Astrocyte of the spinal cord (primary cell): ENCODE results near the gene TSHZ3.

Experiments used
- DNase-seq: peaks from one replicate; pipeline ENCODE4 v3.0.0; 2011; ENCODE audit warnings: low read depth, low spot score
- H3K4me3 ChIP-seq: 2 replicates; pipeline ENCODE4 v1.5.1; 2011; ENCODE audit warnings: low read depth, mild to moderate bottlenecking, low read length, moderate library complexity
- in situ Hi-C: cut with HindIII; loops from 2 replicates; pipeline ENCODE4 v1.10.0; 2017; ENCODE audit warnings: low sequenced_read_pairs
- TF ChIP-seq, protein P1 (sequence below): IDR thresholded peaks from 2 replicates; pipeline ENCODE4 v1.5.1; 2012; ENCODE audit warnings: low read depth, mild to moderate bottlenecking, low read length, inconsistent platforms

The TSHZ3 gene

DNA sequence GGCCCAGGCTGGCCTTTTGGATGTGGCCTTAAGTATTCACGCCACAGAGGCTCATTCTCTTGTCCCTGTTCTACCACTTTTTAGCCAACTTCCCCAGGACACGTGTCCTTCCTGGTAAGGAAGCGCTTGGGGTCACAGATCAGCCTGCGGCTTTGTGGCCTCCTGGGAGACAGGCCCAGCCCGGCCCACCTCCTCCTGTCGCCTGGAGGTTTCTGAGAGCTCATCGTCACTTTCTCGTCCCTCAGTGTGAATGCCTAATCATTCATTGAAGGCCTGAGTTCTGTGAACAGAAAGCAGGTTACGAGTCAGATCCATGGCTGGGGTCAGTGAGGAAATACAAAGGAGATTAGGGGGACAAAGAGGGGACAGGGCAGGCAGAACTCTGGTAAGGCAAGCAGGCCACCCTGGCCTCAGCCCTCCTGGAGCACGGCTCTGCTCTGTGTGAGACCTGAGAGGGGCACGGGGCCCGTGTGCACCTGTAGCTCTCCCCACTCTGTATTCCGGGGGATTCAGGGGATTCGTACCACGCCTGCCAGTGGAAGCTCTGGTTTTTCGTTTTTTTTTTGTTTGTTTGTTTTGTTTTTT, 38.6 kb upstream of the TSHZ3 start:
- in situ Hi-C loops: no loop called here
- DNase-seq: no peak
- TF ChIP-seq, protein P1, sequence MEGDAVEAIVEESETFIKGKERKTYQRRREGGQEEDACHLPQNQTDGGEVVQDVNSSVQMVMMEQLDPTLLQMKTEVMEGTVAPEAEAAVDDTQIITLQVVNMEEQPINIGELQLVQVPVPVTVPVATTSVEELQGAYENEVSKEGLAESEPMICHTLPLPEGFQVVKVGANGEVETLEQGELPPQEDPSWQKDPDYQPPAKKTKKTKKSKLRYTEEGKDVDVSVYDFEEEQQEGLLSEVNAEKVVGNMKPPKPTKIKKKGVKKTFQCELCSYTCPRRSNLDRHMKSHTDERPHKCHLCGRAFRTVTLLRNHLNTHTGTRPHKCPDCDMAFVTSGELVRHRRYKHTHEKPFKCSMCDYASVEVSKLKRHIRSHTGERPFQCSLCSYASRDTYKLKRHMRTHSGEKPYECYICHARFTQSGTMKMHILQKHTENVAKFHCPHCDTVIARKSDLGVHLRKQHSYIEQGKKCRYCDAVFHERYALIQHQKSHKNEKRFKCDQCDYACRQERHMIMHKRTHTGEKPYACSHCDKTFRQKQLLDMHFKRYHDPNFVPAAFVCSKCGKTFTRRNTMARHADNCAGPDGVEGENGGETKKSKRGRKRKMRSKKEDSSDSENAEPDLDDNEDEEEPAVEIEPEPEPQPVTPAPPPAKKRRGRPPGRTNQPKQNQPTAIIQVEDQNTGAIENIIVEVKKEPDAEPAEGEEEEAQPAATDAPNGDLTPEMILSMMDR: no peak
- no peak overlapping the region for H3K4me3 ChIP-seq

DNA sequence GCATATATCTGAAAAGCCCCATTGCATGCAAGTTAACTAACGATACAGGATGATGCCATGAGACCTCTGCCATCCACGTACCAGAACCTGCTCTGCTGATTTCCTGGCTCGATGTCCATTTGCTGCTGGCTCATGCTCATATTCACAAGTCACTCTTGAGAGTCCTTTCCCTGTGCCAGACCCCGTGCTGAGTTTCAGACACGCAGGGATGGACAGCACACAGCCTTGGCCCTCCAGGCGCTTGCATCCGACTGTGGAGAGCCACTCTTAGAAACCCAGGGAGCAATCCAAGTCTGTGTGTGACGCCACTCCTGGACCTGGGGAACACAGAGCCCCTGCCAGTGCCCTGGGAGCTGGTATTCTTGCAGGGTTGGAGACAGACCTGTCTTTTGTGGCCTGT, 37.6 kb upstream of the TSHZ3 start:
- in situ Hi-C loops: no loop called here
- no peak for DNase-seq
- H3K4me3 ChIP-seq: no peak overlapping the region
- TF ChIP-seq, protein P1: no peak

DNA sequence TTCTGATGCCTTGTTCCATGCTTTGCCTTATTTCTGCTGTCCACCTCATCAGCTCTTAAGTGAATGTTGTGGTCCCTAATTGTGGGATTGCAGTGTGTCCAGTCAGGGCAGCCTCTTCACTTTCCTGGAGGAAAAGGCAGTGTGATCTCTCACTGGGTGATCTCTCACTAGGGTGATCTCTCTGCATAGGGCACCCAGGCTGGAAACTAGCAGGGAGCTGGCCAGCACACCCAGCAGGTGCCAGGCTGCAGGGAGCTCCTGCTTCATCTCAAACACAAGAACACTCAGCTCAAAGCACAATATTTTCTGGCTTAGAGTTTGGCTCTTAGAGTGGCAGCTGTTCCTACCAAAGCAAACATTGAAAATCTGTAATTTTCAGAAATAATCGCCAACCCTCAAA, 36.5 kb upstream of the TSHZ3 start:
- H3K4me3 ChIP-seq: no peak overlapping the region
- in situ Hi-C loops: no loop called here
- TF ChIP-seq, protein P1: no peak
- DNase-seq: no peak

DNA sequence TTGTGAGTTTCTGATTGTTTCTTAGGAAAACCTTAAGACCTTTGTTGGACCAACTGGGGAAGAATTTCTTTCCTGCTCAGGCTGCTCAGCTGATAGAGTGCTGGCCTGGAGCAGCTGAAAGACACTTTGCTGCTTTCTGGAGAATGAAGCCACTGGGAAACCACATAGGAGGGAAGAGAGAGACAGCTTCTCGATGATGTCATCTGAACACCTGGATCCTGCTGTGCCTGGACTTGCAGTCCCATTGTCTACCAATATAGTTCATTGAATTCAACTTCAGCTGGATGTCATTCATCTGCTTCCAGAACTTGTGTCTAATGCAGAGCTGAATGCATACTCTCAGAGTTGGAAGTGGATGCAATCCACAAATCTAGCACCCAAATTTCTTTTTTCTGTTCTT, 34.3 kb upstream of the TSHZ3 start:
- no peak for DNase-seq
- no peak overlapping the region for H3K4me3 ChIP-seq
- in situ Hi-C loops: no loop called here
- TF ChIP-seq, protein P1: no peak

DNA sequence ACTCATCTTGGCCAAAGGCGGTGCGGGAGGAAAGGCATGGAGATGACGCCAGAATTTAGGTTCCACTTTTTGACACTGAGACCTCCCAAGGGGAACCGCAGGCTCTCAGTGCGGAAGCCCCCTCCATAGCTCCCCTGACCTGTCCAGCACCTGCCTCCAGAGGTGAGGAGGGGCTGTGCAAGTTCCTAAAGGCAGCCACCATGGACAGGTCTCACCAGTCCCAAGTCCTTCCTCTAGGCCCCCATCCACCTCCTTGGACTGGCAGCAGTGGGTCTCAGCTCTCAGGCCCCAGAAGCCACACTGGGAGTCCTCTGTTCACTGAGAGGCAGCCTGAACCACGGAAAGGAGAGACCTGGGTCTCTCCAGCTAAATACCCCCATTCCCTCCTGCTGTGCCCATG, 31.6 kb upstream of the TSHZ3 start:
- no peak for DNase-seq
- in situ Hi-C loops: no loop called here
- TF ChIP-seq, protein P1: no peak
- H3K4me3 ChIP-seq: no peak overlapping the region

DNA sequence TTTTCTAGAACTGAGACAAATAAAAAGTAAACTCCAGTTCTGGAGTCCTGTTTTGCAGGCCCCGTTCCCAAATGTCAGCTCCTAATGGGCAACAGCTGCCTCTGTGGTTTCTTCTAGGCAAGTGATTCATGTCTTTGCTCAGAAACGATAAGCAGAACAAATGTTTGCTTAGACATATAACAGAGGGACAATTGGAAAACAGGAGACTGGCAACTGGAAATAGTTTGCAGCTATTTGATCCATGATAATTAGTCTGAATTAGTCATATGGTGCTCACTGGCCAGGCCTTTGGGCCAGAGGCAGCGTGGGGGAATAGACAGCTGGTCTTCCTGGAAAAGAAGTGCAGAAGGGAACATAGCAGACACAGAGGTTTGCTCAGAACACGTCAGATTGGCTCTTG, 29.2 kb upstream of the TSHZ3 start:
- TF ChIP-seq, protein P1: no peak
- in situ Hi-C loops: no loop called here
- DNase-seq: peak; percentile 95
- H3K4me3 ChIP-seq: no peak overlapping the region

DNA sequence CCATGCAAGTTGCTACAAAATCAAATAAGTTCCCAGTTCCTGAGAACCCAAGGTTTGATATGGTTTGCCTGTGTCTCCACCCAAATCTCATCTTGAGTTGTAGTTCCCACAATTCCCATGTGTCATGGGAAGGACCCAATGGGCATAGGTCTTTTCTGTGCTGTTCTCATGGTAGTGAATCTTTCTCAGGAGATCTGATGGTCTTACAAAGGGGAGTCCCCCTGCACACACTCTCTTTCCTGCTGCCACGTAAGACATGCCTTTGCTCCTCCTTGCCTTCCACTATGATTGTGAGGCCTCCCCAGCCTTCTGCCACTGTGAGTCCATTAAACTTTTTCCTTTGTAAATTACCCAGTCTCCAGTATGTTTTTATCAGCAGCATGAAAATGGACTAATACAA, 28.5 kb upstream of the TSHZ3 start:
- TF ChIP-seq, protein P1: no peak
- no peak for DNase-seq
- no peak overlapping the region for H3K4me3 ChIP-seq
- in situ Hi-C loops: no loop called here
